ENCODE measurements around the gene GNB1L. TPM values are rescaled to one million over a fixed set of nuclear protein-coding genes. Genes with fewer than 3 reads are reported as not detected.
A peak's percentile ranks its signal among the peaks of the same experiment; 100 is the strongest.

GNB1L gene
- total RNA-seq, 1 experiment from 2014 or later, result 96.1 TPM

DNA sequence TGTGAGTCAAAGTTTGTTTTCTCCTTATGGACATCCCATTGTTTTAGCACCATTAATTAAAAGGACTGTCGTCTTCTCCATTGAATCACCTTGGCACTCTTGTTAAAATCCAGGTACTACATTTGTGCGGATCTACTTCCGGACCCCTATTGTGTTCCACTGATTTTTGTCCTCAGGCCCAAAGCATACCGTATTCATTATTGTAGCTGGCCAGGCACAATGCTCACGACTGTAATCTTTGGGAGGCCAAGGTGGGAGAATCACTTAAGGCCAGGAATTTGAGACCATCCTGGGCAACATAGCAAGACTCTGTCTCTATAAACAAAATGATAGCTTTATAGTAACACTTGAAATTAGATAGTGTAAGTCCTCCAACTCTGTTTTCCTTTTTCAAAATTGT lies 8.9 kb upstream of the GNB1L start:
- no peak for DNase-seq (ENCODE audit: low spot score)

DNA sequence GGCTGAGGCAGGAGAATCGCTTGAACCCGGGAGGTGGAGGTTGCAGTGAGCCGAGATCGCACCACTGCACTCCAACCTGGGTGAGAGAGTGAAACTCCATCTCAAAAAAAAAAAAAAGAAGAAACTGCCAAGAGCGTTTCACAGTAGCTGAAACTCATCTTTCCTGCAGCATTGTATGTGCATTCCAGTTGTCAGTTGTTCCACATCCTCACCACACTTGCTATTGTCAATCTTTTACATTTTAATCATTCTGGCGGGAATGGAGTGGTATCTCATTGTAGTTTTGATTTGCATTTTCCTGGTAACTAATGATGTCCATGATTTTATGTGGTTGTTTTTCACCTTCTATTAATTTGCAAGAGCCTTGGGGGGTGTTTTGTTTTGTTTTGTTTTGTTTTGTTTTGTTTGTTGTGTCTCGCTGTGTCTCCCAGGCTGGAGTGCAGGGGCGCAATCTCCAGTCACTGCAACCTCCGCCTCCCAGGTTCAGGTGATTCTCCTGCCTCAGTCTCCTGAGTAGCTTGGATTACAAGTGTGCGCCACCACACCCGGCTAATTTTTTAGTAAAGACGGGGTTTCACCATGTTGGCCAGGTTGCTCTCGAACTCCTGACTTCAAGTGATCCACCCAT lies 8.1 kb upstream of the GNB1L start:
- no peak for DNase-seq (ENCODE audit: low spot score)

DNA sequence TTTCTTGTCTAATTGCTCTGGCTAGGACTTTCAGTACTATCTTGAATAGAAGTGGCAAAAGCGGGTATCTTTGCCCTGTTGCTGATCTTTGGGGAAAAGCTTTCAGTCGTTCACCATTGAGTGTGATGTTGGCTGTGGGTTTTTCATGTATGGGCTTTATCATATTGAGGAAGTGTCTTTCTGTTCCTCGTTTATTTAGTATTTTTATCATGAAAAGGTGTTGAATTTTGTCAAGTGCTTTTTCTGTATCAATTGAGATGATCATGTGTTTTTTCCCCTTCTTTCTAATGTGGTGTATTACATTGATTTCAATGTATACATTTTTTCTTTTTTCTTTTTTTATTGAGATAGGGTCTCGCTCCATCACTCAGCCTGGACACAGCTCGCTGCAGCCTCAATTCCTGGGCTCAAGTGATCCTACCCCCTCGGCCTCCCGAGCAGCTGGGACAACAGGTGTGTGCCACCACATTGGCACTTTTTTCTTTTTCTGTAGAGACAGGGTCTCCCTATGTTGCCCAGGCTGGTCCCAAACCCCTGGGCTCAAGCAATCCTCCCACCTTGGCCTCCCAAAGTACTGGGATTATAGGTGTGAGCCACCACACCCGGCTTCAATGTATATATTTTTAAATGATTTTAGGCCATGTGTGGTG lies 5.3 kb upstream of the GNB1L start:
- no peak for DNase-seq (ENCODE audit: low spot score)

DNA sequence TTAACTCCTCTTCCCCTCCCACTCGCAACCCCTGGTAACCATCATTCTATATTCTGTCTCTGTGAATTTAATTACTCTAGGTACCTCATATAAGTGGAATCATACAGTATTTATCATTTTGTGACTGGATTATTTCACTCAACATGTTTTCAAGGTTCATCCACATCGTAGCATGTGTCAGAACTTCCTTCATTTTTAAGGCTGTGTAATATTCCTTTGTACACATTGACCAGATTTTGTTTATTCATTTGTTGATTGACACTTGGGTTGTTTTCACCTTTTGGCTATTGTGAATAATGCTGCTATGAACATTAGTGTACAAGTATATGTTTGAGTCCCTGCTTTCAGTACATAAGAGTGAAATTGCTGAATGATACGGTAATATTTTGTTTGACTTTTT lies 2.7 kb upstream of the GNB1L start:
- no peak for DNase-seq (ENCODE audit: low spot score)

DNA sequence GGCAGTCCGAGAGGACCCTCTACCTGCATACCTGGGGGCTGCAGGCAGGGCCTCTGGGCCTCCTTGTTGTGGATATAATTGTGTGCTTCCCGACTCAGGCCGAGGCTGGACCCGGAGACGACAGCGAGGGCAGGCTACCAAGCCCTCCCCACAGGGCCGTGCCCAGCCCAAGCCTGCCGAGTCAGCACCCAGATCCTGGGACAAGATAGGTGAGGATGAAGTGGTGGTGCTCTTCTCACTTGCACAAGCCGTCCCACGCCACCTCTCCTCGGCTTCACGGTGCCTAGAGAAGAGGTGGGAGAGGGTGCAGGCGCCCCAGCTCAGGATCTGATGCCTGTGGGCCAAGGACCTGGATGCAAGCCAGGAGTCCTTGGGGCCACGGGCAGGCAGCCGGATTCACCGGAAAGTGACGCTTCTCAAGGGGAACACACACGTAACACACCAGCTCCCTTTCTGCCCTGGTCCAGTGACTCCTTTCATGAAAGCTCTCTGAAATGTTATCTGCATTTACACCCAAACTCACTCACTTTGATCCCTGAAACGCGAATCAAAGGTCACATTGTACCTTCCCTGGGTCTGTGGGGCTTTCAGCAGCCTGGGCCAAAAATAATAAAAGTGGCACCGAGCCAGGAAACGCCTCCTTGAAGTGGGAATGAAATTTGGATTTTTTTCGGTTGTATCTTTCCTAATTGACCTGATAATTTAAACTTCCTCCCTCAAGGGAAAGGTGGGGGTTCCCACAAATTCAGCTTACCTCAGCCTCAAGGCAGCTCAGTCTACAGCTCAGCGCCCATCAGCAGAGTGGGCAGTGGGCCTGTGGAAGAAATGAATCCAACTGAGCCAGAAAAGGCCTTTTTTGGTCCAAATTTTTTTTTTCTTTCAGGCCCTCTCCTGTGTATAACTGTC lies 1.1 kb upstream of the GNB1L start:
- peak; percentile 89 for DNase-seq (ENCODE audit: low spot score)

DNA sequence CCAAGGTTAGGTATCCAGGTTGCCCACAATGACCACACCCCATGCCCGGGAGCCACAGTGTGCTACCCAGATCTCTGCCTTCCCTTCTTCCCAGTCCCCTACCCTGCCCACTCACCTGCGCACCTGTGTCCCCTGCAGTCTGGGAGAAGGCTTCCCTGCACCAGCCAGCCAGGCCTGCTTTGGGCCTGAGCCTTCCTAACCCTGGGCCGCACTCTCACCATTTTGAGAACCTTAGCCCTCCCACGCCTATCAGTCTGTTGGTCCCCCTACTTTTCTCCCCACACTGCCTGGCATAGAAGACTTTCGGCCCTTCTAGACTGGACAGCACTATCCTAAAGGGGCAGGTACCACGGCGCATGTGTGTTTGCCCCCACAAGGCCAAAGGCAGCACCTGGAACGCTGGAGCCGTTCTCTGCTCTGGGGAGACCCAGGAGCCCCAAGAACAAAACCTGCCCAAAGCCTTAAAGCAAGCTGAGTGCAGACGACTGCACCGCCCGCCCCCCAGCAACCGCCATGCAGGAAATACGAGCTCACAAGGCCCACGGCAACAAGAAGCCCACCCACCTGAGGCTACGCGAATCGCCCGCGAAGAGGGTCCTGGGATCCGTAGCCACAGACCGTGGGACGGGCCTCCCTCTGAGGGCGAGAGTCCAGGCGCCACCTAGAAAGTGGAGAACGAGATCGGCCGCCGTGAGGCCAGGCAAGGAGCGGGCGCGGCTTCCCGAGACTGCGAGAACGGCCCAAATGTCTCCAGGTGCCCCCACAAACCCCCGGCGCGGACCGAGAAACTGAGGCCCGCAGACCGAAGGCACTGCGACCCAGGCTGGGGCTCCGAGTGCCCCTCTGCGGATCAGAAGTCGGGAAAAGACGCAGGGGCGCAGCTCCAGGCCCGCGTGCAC lies 546 bp downstream of the GNB1L start:
- DNase-seq (ENCODE audit: low spot score), result peak; percentile 60

DNA sequence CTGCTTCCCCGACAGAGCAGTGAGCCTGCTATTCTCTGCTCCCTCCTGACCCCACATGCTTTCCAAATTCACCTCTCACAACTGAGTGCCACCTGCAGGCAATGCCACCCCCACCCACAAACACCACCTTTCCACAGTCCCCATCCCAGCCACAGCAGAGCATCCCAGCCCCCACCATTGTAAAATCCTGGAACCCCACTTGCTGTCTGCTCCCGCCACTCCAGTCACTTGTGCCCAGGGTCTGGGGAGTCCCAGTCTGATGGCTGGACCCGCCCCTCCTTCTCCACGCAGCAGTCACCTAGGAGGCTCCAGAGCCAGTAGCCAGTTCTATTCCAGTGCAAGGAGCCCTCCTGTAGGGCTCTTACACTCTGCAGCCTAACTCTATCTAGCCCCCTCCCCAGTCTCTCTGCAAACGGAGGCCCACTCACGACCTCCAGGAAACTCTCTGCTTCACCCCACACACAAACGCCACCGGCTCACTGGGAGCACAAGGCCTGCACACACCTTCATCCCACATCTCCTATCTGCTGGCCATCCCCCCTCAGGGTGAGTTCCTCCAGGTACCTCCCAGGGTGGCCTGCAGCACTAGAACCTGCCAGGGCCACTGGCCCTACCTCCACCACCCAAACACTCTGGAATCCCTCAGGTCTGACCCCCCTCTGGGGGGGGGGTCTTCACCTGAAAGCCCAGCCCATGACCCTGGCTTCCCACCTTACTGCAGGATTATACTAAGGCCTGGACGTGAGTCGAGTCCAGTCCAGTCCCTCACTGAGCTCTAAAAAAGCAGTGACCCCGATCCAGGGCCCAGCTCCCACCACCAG lies 1.4 kb downstream of the GNB1L start:
- DNase-seq (ENCODE audit: low spot score), result peak; percentile 36

DNA sequence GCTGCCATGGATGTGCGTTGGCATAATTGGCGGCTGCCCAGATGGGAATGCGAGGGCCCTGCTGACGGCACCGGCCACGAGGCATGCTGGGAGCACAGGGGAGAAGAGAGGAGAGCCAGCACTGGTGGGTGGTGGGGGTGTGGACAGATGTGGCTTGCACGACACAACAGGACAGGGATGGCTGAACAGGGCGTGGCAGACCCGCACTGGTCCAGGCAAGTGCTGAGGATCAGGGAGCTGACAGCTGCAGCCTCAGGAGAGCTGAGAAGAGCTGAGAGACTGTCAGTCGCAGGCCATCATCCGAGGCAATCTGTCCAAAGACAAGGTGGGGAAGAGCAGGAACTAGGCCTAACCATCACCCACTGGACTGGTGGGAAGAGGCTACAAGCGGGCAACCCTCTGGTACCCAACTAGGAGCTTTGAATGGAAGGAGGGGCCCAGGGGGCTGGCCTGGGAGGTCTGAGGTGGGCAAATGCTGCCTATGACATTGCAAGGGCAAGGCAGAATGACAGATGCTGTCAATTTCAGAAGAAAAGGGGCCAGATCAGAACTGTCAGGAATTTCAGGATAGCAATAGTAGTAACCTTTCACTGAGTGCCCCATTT lies 2.4 kb downstream of the GNB1L start:
- DNase-seq (ENCODE audit: low spot score), result no peak

DNA sequence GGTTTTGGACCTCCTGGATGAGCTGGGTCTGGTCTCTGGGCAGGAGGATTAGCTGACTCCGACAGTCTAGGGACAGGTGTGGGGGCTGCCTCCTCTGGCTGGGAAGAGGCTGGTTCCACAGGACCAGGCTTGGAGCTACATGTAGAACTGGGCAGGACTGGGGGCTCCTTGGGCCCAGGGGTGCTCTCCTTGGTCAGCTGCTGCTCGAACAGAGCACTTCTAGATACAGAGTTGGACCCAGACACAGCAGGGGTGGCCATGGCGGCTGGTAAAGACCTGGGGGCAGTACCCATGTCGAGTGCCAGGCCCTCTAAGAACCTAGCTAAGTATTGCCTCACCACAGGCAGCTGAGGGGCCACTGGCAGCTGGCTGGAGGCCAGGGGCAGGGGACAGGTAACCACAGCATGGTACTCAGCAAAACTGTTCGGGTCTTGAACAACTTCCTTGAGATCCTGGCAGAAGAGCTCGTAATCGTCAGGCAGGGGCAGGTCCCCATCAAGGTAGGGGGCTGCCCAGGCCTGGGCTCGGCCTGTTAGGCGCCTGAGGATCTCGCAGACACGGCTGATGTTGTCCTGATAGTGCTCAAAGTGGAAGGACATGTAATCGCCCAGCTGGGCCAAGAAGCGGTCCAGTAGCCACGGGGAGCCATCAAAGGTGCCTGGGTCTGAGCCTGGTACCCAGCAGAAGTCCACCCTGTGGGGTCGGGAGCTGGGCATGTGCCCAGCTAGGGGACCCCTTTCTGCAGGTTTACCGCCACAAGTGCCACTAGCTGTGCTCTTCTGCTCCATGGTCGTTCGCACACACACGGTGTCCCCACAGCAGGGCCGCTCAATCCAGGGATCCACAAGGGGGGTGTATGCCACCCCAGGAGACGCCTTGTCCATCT lies 3.1 kb downstream of the GNB1L start:
- no peak for DNase-seq (ENCODE audit: low spot score)

DNA sequence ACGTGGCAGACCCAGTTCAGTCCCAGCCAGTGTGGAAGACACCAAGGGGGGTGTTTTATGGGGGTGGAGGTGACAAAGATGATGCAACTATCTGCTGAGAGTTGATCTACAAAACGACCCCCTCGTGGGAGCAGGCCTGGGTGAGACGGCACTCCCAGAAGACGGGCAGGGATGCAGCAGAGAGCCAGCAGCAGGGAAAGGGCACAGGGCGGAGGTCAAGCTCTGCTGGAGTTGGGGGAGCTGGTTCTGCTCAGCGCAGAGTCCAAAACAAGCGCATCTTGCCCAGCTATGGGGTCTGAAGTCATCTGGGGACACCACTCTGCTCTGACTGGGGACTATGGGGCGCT lies 3.9 kb downstream of the GNB1L start:
- DNase-seq (ENCODE audit: low spot score), result no peak

DNA sequence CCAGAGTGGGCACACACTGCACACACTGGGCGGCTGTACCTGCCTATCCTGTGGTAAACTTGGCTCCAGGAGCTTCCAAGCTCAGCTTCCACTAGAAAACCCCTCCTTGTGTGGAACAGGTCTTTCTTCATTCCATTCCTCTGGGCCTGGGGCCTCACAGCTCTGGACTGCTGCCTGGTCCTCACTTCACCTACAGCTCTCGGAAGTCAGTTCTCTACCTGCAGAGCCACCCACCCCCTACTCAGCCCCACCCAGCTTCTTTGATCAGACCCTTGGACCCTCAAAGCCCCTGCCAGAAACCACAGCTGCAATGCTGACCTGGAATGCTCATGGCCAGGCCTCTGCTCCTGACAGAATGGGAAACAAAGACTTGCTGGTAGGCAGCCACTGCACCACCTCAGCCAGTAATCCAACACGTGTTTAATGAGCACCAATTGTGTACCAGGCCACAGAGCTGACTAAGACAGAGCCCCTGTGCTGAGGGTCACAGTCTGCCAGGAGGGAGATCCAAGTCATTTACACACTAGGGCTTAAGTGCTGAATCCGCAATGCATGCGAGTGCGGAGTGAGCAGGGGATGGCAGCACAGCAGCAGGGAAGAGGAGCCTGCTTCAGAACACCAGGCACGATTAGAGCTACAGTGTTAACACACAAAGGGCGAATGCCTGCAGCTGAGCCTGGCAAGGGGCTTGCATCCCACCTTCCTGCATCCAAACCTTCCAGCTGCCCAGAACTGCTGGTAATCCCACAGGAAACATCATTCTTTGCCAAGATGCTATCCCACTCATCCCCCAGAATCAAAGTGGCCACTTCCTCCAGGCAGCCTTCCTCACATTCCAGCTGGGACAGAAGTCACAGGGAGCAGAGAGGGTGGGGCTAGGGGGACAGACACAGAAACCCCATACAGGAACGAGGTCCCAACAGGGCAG lies 4.6 kb downstream of the GNB1L start:
- DNase-seq (ENCODE audit: low spot score), result peak; percentile 98

DNA sequence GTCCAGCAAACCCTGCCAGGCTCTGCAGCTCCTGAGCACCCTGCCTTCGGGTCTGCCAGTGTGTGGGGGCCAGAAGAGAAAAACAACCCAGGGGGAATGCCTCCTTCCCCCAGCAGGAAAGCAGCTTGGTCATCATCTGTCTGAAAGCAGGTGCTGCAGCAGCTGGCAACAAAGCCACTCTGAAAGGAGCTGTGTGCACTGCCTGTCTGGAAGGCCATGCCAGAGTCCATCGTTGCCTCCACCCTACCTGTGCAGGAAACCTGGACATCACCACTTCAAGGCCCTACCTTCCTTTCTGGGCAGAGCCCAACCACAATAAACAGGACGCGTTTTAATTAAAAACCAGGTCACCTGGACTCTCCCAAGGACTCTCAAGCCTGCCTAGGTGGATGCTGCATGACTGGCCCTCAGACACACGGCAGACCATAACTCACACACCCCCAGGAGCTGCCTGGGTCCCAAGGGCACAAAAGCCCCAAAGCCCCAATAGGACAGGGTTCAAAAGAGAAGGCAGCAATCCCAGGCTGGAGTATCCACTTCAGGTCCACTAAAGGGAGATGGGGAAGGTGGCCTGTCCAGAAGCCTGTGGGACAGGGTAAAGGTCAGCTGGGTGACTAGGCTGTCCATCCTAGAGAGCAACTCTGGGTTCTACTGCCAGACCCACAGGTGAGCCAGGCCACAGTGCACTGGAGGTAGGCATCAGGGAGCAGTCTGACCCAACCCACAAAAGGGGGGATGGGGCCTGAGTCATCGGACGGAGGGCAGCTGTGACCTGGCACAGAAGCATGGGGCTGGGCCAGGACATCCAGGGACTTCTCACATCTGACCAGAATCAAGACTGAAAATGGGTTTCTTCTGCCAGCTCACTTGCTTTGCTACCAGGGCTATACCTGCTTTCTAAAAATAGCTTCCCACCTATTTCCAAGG lies 6.1 kb downstream of the GNB1L start:
- DNase-seq (ENCODE audit: low spot score), result peak; percentile 97

DNA sequence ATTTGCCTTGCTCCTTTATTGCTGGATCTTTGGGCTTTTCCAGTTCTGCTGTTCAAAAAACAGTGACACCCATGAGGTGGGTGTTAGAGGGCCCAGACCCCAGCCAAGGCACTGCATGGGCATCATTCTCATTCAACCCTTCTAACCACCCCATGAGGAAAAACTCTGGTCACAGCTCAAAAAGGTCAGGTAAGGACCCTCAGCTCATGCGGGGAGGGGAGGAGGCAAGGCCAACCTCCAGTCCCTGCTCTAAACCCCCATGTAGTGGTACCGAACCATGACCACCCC lies 7.4 kb downstream of the GNB1L start:
- DNase-seq (ENCODE audit: low spot score), result no peak

DNA sequence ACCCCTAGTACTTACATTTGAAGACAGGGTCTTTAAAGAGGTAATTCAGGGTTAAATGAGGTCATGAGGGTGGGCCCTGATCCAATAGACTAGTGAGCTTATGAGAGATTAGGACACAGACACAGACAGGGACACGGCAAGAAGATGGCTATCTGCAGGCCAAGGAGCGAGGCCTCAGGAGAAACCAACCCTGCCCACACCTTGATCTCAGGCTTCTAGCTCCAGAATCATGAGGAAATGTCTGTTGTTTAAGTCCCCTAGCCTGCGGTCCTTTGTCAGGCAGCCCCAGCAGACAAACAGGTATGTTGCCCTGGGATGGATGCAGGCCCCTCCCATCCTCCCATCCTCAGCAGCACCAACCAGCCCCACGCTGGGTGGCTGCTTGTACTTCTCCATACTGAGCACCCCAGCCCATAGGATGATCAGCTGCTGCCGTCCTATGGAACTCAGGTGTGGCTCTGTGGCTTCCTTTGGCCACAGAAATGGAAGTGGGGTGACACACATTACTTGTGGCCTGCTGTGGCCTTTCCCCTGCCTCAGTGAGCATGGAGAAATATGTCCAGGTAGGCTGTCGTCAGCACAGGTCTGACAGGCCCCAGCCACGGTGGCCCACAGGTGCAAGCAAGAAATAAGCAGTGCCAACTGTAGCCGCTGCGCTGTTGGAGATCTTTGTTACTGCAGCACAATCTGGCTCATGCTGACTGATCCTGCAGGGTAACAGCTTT lies 7.9 kb downstream of the GNB1L start:
- no peak for DNase-seq (ENCODE audit: low spot score)

DNA sequence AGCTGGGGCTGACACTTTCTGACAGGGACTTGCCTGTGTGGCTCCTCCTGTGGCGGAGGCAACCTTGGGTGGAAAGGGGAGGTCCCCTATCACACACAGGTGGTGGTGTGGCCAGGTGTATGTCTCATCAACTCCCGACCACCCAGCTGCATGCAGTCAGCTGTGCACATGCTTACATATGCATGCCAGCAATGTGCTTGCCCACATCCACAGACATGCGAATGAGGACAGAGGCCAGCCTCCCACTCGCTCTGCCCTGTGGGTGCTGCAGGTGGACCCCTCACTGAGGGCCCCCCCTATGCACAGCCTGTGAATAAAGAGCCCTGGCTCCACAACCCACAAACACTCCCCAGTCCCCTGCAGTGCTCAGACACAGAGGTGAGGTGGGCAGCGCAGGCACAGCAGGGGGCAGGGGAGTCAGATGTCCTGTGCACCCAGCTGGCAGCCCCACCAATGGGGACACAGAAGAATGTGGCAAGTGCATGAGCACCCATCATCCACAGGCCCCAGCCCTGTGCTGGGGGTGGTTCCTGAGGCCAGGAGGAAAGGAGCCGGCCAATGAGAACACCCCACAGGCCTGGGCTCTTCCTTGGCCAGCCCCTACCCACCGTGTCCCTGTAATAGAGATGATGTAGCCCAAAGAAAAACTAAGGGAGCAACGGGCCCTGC lies 9.5 kb downstream of the GNB1L start:
- DNase-seq (ENCODE audit: low spot score), result no peak

Measured in HT-29 (cell line).